Subcutaneous adipose tissue (tissue), 4 donors: ENCODE measurements around the gene LRRC42. TPM values are rescaled to one million over a fixed set of nuclear protein-coding genes. Genes with fewer than 3 reads are reported as not detected.

ENCODE experiments used
- total RNA-seq, 4 donors: library from RNA; depleted of rRNA; stranded (reverse); fragments of >200 nt; gene quantifications; one replicate each; pipeline ENCODE4 v1.1.0, GENCODE V29; 2016
- TF ChIP-seq, protein P1 (sequence below): fragments of 450-650 bp; IDR thresholded peaks from one replicate; pipeline ENCODE4 v1.5.1; 2016; ENCODE audit warnings: low read depth, mild to moderate bottlenecking, control low read depth, antibody characterized with exemption, moderate library complexity

Gene LRRC42
- total RNA-seq, 4 donors from 2014 or later: 9.6 to 19.4 (median 15.3) TPM

DNA sequence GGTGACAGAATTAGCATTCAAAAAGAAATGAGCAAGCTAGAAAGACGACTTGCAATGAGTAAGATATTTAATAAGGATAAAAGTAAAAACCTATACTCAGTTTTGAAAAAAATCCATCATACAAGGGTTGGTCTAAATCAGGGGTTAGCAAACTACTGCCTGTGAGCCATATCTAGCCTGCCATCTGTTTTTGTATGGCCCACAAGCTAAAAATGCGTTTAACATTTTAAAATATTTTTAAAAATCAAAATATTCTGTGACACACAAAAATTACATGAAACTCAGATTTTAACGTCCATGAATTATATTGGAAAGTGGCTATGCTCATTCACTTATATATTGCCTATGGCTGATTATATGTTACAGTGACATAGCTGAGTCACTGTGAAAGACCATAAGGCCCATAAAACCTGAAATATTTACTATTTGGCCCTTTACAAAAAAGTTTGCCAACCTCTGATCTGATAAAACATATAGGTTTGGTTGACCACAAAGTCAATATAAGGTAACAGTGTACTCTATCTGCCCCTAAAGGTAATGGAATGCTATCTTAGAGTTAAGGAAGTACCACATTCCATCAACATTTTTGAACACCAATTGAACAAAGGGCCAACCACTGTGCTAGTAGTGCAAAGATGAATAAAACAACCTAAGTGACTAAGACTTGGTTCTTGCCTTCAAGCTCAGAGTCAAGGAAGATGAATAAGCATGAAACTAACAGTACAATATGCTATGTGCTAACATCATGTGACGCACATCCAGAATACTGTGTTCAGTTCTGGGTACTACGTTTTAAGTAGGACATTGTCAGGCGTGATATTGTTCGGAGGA, 3.8 kb upstream of the LRRC42 start:
- TF ChIP-seq, protein P1, sequence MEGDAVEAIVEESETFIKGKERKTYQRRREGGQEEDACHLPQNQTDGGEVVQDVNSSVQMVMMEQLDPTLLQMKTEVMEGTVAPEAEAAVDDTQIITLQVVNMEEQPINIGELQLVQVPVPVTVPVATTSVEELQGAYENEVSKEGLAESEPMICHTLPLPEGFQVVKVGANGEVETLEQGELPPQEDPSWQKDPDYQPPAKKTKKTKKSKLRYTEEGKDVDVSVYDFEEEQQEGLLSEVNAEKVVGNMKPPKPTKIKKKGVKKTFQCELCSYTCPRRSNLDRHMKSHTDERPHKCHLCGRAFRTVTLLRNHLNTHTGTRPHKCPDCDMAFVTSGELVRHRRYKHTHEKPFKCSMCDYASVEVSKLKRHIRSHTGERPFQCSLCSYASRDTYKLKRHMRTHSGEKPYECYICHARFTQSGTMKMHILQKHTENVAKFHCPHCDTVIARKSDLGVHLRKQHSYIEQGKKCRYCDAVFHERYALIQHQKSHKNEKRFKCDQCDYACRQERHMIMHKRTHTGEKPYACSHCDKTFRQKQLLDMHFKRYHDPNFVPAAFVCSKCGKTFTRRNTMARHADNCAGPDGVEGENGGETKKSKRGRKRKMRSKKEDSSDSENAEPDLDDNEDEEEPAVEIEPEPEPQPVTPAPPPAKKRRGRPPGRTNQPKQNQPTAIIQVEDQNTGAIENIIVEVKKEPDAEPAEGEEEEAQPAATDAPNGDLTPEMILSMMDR: no peak

GRCh38 chr1:53943090-53943489, 3.1 kb upstream of the LRRC42 start:
- TF ChIP-seq, protein P1: no peak

DNA sequence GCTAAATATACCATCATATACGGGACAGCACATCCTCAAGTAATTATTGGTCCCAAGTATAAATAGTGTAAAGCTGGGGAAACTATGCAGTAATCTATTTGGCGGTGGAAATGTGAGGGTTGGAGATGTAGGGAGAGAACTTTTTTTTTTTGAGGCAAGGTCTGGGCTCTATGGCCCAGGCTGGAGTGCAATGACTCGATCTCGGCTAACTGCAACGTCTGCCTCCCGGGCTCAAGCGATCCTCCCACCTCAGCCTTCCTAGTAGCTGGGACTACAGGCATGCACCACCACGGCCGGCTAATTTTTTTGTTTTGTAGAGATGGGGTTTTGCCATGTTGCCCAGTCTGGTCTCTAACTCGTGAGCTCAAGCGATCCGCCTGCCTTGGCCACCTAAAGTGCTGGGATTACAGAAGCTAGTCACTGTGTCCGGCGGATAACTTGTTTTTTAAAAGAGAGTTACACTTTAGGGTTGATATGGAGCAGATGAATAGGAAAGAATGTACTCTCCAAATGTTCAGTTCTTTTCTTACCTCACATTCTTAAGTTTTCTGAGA, 2.6 kb upstream of the LRRC42 start:
- TF ChIP-seq, protein P1: no peak

GRCh38 chr1:53944469-53945182, 1.5 kb upstream of the LRRC42 start:
- TF ChIP-seq, protein P1: no peak

- TF ChIP-seq, protein P1: no peak
Measured at GRCh38 chr1:53945183-53945432, 1.0 kb upstream of the LRRC42 start.

- TF ChIP-seq, protein P1: no peak
Measured at GRCh38 chr1:53945433-53946251, 508 bp upstream of the LRRC42 start, which contains the start of gene IFT25. Gene IFT25 (minus strand): TSS chr1:53945699. CDS start chr1:53940082, 5,617 bp downstream.
